HG03175 (cell line): Measurements from ENCODE around the gene SH2D3C.

ENCODE experiments used
- ATAC-seq: cut with Tn5 transposase; IDR thresholded peaks from one replicate; pipeline ENCODE4 v1.9.1; 2021; ENCODE audit warnings: mild to moderate bottlenecking, moderate library complexity; ENCODE audit not compliant: unreplicated experiment

The SH2D3C gene

DNA sequence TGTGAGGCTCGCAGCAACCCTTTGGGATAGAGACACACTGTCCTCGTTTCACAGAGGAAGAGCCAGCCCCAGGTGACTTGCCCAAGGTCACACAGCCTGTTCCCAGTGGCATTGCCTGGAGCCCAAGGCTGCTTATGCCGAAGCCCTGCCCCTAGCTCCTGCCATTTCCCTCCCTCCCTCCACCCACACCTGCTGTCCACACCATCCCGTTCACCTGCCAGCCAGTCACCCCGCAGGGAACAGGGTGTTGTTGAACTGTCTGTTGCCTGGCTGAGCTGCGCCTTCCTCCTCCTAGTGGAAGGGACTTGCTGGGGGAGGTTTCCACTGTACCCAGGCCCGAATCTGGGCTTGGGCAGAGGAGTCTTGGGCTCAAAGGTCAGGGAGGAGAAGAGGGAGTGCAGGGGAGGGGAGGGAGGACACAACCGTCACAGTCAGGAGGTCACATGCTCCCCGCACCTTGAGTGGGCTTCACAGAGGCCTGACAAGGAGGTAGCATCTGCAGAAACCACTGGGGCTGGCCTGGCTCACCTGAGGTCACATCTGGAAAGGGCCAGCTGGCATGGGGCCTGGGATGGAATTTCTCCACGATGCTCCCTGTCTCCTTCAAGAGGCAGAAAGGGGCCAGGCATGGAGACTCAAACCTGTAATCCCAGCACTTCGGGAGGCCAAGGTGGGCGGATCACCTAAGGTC lies 56.3 kb downstream of the SH2D3C start:
- no peak for ATAC-seq

DNA sequence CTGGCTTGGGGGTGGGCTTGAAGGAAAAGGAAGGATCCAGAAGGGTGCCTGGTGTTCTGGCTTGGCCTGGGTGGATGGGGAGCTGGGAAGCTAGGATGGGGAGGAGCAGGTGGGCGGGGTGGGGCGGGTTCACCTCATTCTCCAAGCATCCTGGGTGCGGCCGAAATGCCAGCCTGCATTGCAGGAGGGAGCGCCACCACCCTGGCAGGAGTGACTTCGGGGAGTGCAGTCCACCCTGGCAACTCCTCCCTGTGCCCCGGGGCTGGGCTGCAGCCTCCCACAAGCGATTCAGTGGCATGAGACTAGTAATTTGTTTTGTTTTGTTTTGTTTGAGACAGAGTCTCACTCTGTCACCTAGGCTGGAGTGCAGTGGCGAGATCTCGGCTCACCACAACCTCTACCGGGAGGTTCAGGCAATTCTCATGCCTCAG lies 57.1 kb downstream of the SH2D3C start:
- no peak for ATAC-seq

DNA sequence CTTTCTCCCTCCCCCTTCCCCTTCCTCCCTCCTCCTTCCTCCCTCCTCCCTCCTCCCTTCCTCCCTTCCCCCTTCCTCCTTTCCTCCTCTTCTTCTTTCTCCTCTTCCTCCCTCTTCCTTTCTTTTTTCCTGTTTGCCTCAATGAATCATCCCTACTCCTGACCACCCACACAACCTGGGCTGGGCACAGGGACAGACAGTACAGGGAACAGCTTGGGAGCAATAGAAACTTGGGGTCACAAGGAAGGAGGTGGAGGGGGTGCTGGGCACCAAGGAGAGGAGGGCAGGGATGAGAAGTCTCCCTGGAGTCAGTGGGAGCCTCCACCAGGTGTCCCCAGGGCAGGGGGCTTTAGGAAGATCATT lies 57.6 kb downstream of the SH2D3C start:
- no peak for ATAC-seq

- no peak for ATAC-seq
Observed at GRCh38 chr9:127720031-127720864, 58.2 kb downstream of the SH2D3C start.

GRCh38 chr9:127717766-127718165 lies 60.7 kb downstream of the SH2D3C start:
- no peak for ATAC-seq

DNA sequence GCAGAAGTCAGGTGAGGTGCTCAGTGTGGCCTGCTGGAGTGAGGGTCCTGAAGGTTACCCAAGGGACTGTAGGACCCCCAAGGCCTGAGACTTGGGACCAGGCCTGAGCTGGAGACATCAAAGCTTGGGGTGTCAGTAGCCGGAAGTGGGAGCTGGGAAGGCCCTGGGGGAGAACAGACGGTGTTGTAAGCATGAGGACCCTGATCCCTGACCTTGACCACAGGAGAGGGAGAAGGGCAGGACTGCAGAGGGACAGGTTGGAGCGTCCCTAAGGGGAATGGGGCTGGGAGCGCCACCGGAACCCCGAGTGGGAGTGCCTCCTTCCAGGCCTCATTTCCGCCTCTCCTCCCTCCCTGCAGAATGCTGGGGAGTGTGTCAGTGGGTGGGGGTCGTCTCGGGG lies 62.1 kb downstream of the SH2D3C start:
- ATAC-seq = no peak

DNA sequence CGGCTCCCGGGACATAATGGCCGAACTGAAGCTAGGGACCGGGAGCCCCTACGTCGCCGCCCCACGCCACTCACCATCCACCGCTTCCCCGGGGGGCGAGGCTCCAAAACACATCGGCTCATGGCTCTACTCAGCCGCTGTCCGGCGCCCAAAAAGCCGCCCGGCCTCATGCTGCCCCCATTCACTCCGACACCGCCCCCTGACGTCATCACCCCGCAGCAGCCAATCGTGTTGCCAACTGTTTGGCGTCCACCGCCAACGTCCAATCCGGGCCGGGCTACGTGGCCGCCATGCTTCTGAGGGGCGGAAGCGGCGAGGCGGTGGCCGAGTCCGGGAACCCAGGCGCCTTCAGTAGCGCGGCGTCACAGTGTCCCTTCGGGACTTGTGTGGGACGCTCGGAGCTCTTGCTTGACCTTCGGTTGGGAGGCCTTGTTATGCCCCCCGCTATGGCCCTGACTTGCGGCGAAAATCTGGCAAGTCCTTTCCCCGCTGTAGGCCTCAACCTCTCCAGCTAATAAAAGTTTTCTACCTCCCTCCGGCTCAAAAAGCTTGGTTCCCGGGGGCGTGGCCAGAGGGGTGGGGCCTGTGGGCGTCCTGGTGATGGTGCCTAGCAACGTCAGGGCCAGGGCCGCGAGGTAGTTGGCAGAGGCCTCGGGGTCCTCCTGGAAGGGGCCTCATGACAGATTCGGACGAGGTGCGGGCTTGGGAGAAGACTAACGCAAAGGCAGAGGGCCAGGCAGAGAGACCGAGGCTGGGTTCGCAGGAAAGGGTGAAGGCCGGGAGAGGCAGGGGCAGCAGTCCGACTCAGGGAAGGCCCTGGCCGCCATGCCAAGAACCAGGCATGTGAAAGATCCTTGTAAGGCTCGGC lies 62.8 kb downstream of the SH2D3C start, which contains the start of the genes PTRH1 and TTC16:
Gene PTRH1 (minus strand): TSS at position 194 of the 868 bp plus-strand sequence. CDS start 24 bp downstream, at position 170.
Gene TTC16 (plus strand): TSS at position 610 of the 868 bp plus-strand sequence. CDS start 67 bp downstream, at position 677.
- ATAC-seq = peak; percentile 90

- ATAC-seq = peak; percentile 1
Observed at GRCh38 chr9:127714951-127715469, 63.5 kb downstream of the SH2D3C start.

GRCh38 chr9:127714020-127714750 lies 64.3 kb downstream of the SH2D3C start:
- ATAC-seq = no peak

GRCh38 chr9:127712867-127713266 lies 65.6 kb downstream of the SH2D3C start:
- ATAC-seq = no peak

GRCh38 chr9:127712371-127712770 lies 66.1 kb downstream of the SH2D3C start:
- ATAC-seq = no peak

DNA sequence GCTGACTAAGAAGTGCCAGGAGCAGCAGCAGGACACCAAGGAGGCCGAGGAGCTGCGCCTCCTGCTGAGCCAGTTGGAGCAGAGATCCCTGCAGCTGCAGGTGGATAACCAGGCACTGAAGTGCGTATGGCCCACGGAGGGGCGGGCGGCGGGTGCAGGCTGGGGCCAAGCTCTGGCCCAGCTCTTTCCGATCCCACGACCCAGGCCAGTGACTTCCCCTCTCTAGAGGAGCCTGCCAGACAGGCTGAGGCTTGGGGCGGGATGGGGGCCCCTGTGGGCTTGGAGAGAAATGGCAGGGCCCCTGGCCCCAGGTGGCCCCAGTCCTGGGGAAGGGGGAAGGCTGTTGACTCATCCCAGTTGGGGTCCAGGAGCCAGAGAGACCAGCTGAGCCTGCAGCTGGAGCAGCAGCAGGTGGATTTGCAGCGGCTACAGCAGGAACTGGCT lies 66.6 kb downstream of the SH2D3C start:
- ATAC-seq = no peak

GRCh38 chr9:127711226-127711701 lies 67.2 kb downstream of the SH2D3C start:
- no peak for ATAC-seq

DNA sequence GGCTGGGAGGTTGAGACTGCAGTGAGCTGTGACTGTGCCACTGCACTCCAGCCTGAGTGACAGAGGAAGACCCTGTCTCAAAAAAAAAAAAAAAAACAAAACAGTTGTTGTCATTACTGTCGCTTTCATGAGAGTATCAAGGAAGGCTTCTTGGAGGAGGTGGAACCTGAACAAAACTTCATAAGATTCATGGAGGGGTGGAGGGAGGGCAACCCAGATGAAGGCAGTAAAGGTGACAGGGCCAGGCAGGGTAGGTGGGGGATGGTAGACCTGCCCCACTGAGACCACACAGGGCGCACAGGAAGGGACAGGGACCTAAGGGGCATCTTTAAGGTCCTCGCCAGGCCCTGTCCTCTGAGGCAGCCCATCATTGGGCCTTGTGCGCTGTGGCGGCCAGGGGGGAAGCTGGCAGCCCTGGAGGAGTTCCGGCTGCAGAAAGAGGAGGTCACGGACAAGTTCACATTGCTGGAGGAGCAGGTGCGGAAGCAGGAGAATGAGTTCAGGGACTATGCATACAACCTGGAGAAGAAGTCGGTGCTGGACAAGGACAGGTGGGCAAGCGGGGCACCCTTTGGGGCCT lies 68.2 kb downstream of the SH2D3C start:
- ATAC-seq = no peak

DNA sequence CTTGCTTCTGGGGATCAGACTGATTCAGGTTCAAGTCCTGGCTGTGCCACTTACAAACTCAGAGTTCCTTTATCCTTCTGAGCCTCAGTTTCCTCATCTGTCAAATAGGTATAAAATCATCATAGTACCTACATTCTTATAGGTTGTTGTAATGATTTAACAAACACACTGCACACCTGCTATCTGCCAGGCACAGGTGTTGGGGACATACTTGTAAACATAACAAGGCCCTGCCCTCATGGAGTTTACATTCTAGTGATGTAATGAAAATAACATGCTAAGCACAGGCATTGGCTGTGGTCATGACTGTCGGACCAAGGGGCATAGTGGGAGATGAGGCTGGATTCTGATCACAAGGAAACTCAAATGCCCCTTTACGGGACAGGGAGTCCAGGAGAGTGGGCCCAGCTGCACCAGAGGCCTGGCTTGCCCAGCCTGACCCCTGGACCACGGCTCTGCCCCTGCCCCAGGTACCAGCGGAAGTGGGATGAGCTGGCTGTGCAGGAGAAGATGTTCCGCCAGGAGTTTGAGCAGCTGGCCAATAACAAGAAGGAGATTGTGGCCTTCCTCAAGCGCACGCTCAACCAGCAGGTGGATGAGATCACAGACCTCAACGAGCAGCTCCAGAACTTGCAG lies 69.4 kb downstream of the SH2D3C start:
- ATAC-seq = no peak

DNA sequence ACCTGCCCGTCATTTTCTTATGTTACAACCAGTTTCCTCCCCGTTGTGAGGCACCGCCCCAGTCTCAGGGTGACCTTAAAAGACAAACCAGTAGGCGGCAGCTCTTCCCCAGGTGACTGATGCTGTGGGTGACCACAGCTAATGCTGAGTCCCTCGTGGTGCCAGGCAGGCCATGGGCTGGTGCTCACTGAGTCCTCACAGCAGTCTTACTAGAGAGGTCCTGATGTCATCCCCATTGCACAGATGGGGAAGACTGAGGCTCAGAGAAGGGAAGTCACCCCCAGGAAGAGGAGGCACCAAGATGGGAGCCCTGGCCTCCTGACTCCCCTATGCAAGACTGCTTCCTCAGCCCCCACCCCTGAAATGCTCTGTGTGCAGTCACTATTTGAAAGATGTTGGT lies 70.7 kb downstream of the SH2D3C start:
- no peak for ATAC-seq

DNA sequence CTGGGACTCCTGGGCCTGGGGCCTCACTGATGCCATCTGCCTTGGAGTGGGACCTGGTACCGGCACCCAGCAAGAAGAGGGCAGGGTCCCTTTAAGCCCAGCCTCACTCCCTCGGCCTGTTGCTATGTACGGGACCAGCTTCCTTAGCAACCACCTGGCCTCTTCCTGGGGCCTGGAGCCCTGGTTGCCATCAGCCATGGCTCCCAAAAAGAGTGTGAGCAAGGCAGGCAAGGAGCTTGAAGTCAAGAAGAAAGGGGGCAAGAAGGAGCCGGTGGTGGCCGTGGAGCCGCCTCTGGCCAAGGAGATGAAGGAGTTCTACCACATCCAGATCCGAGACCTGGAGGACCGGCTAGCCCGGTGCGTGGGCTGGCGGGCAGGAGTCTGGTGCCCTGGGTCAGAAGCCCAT lies 71.6 kb downstream of the SH2D3C start, which contains the start of gene CFAP157:
Gene CFAP157 (plus strand): TSS at position 153 of the 406 bp plus-strand sequence. CDS start 44 bp downstream, at position 197.
- ATAC-seq = no peak

GRCh38 chr9:127705577-127706379 lies 72.7 kb downstream of the SH2D3C start:
- no peak for ATAC-seq
